SK-N-MC (cell line): Measurements from ENCODE around the gene VIT.

ENCODE experiments used
- EZH2 ChIP-seq: fragments of 200-600 bp; sonication (generic); IDR thresholded peaks from one replicate; pipeline ENCODE4 v1.6.1; 2017; ENCODE audit warnings: antibody characterized with exemption
- POLR2AphosphoS5 ChIP-seq: IDR thresholded peaks from 2 replicates; pipeline ENCODE4 v1.6.1; 2012; ENCODE audit warnings: mild to moderate bottlenecking, low read depth, low read length, borderline replicate concordance

- TF ChIP-seq EZH2 (no peak), POLR2AphosphoS5 (no peak)
Observed at GRCh38 chr2:36733215-36733614, 36.7 kb downstream of the VIT start.
